SU-DHL-6 (cell line): ENCODE results near the gene STARD6.
"Not testable (repeated sequence)": the region's sequence is repeated elsewhere in the genome, so short reads cannot be mapped to it uniquely, and the experiment has no call there.

Experiments
- H2AFZ ChIP-seq: fragments of 200-600 bp; sonication (generic); 2 replicates; pipeline ENCODE4 v1.6.1; 2014; ENCODE audit warnings: low read depth, mild to moderate bottlenecking, moderate library complexity, mixed read lengths, antibody characterized with exemption, low read length; ENCODE audit not compliant: severe bottlenecking
- H3F3A ChIP-seq: fragments of 200-600 bp; shearing (Covaris generic); 2 replicates; pipeline ENCODE4 v1.6.0; 2016; ENCODE audit warnings: antibody characterized with exemption, mild to moderate bottlenecking; ENCODE audit not compliant: insufficient read depth
- H3K27ac ChIP-seq: fragments of 200-600 bp; sonication (generic); 2 replicates; pipeline ENCODE4 v1.5.1; 2016; ENCODE audit warnings: low read depth, mild to moderate bottlenecking, low read length, moderate library complexity, mixed read lengths
- H3K27me3 ChIP-seq: fragments of 200-600 bp; sonication (generic), shearing (Covaris generic); 2 replicates; pipeline ENCODE4 v1.6.0; 2014; ENCODE audit warnings: mild to moderate bottlenecking, low read length
- H3K36me3 ChIP-seq: fragments of 200-600 bp; sonication (generic); 2 replicates; pipeline ENCODE4 v1.6.1; 2014; ENCODE audit warnings: mild to moderate bottlenecking, low read length, mixed read lengths
- H3K4me2 ChIP-seq: fragments of 300-600, 200-600 bp; shearing (Covaris generic), sonication (generic); 2 replicates; pipeline ENCODE4 v1.6.0; 2014; ENCODE audit warnings: low read length, low read depth, mild to moderate bottlenecking; ENCODE audit not compliant: poor library complexity, severe bottlenecking
- H3K4me3 ChIP-seq: fragments of 200-600 bp; sonication (generic); 2 replicates; pipeline ENCODE4 v1.5.1; 2014; ENCODE audit warnings: antibody characterized with exemption, low read length, mild to moderate bottlenecking, mixed read lengths; ENCODE audit not compliant: insufficient read depth, poor library complexity, severe bottlenecking
- H3K79me2 ChIP-seq: fragments of 200-600 bp; sonication (generic); 2 replicates; pipeline ENCODE4 v1.6.1; 2014; ENCODE audit warnings: mild to moderate bottlenecking, low read length, moderate library complexity; ENCODE audit not compliant: insufficient read depth
- H3K9ac ChIP-seq: fragments of 200-600 bp; sonication (generic); 2 replicates; pipeline ENCODE4 v1.7.0; 2014; ENCODE audit warnings: mild to moderate bottlenecking, low read length
- H3K9me2 ChIP-seq: fragments of 200-600 bp; sonication (generic); replicated peaks from 2 replicates; pipeline ENCODE4 v1.6.1; 2014; ENCODE audit warnings: low read length; ENCODE audit not compliant: insufficient read depth
- H3K9me3 ChIP-seq: fragments of 200-600 bp; sonication (generic); 2 replicates; pipeline ENCODE4 v1.6.1; 2014; ENCODE audit warnings: low read length, mixed read lengths; ENCODE audit not compliant: insufficient read depth
- H4K20me1 ChIP-seq: fragments of 200-600 bp; sonication (generic); 2 replicates; pipeline ENCODE4 v1.6.1; 2014; ENCODE audit warnings: low read depth, mild to moderate bottlenecking, antibody characterized with exemption, low read length, moderate library complexity, mixed read lengths
- EZH2phosphoT487 ChIP-seq: fragments of 200-600 bp; sonication (generic), shearing (Covaris generic); conservative IDR thresholded peaks from 2 replicates; pipeline ENCODE4 v1.6.1; 2018; ENCODE audit warnings: mild to moderate bottlenecking, antibody characterized with exemption, low read length, moderate library complexity, mixed read lengths
- TF ChIP-seq, protein P1 (sequence below): fragments of 200-600 bp; sonication (generic); IDR thresholded peaks from one replicate; pipeline ENCODE4 v1.5.1; 2017; ENCODE audit warnings: antibody characterized with exemption, mild to moderate bottlenecking, low read length, moderate library complexity; ENCODE audit not compliant: insufficient read depth, poor library complexity, severe bottlenecking

The STARD6 gene

GRCh38 chr18:54389143-54389505 is 31.5 kb upstream of the STARD6 start:
- Histone ChIP-seq H3F3A (no peaks in the 10 kb centered on the region), H4K20me1 (no peaks in the 10 kb centered on the region), H3K79me2 (no peaks in the 10 kb centered on the region), H3K4me3 (no peak overlapping the region), H3K9ac (no peak overlapping the region), H3K9me3 (no peaks in the 10 kb centered on the region), H3K4me2 (no peak overlapping the region), H2AFZ (no peak overlapping the region), H3K27me3 (no peaks in the 10 kb centered on the region), H3K9me2 (no peaks in the 10 kb centered on the region), H3K27ac (no peak overlapping the region), H3K36me3 (no peaks in the 10 kb centered on the region)
- no peak for TF ChIP-seq EZH2phosphoT487
- TF ChIP-seq, protein P1, sequence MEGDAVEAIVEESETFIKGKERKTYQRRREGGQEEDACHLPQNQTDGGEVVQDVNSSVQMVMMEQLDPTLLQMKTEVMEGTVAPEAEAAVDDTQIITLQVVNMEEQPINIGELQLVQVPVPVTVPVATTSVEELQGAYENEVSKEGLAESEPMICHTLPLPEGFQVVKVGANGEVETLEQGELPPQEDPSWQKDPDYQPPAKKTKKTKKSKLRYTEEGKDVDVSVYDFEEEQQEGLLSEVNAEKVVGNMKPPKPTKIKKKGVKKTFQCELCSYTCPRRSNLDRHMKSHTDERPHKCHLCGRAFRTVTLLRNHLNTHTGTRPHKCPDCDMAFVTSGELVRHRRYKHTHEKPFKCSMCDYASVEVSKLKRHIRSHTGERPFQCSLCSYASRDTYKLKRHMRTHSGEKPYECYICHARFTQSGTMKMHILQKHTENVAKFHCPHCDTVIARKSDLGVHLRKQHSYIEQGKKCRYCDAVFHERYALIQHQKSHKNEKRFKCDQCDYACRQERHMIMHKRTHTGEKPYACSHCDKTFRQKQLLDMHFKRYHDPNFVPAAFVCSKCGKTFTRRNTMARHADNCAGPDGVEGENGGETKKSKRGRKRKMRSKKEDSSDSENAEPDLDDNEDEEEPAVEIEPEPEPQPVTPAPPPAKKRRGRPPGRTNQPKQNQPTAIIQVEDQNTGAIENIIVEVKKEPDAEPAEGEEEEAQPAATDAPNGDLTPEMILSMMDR, result no peak

GRCh38 chr18:54388203-54389142 is 30.8 kb upstream of the STARD6 start:
- no peaks in the 10 kb centered on the region for H3K79me2 ChIP-seq
- TF ChIP-seq EZH2phosphoT487, result no peak
- TF ChIP-seq, protein P1, result no peak
- H3K27ac ChIP-seq, result no peak overlapping the region
- no peaks in the 10 kb centered on the region for H3F3A ChIP-seq
- H4K20me1 ChIP-seq, result no peaks in the 10 kb centered on the region
- no peaks in the 10 kb centered on the region for H3K36me3 ChIP-seq
- H3K9me2 ChIP-seq, result no peaks in the 10 kb centered on the region
- no peak overlapping the region for H3K4me2 ChIP-seq
- no peaks in the 10 kb centered on the region for H3K9me3 ChIP-seq
- no peak overlapping the region for H2AFZ ChIP-seq
- H3K9ac ChIP-seq, result no peak overlapping the region
- H3K4me3 ChIP-seq, result no peak overlapping the region
- H3K27me3 ChIP-seq, result no peaks in the 10 kb centered on the region

GRCh38 chr18:54387631-54388030 is 30.0 kb upstream of the STARD6 start:
- Histone ChIP-seq H3K9me3 (no peaks in the 10 kb centered on the region), H3K36me3 (no peaks in the 10 kb centered on the region), H3K79me2 (no peaks in the 10 kb centered on the region), H4K20me1 (no peaks in the 10 kb centered on the region), H3K9me2 (no peaks in the 10 kb centered on the region), H2AFZ (no peak overlapping the region), H3K4me2 (no peak overlapping the region), H3K9ac (no peak overlapping the region), H3K27ac (no peak overlapping the region), H3F3A (no peaks in the 10 kb centered on the region), H3K27me3 (no peaks in the 10 kb centered on the region), H3K4me3 (no peak overlapping the region)
- TF ChIP-seq, protein P1, result no peak
- TF ChIP-seq EZH2phosphoT487, result no peak

GRCh38 chr18:54386800-54387495 is 29.3 kb upstream of the STARD6 start:
- H3K79me2 ChIP-seq, H3K9me3 ChIP-seq, H4K20me1 ChIP-seq, H3K27me3 ChIP-seq, H3K27ac ChIP-seq, H3K9me2 ChIP-seq, H3K36me3 ChIP-seq, H3K4me3 ChIP-seq, H2AFZ ChIP-seq, H3F3A ChIP-seq, H3K9ac ChIP-seq, H3K4me2 ChIP-seq: not testable (repeated sequence)
